Small intestine (tissue), 7 donors: Measurements from ENCODE around the gene SCARF2. TPM values are rescaled to one million over a fixed set of nuclear protein-coding genes. Genes with fewer than 3 reads are reported as not detected.
A peak's percentile ranks its signal among the peaks of the same experiment; 100 is the strongest.
"Not testable (repeated sequence)": the region's sequence is repeated elsewhere in the genome, so short reads cannot be mapped to it uniquely, and the experiment has no call there.

Source experiments
- DNase-seq, 2 donors: peaks; one replicate each; pipeline versions ENCODE4 v3.0.0 to v3.0.0-alpha.2; 2013
- FAIRE-seq: peaks from 2 replicates; lab custom pipeline; 2012; peaks lifted over from hg19 to GRCh38; lab: Jason Lieb, UNC
- H3K27ac ChIP-seq, 3 donors: one replicate each; pipeline ENCODE4 v1.5.1; 2013; ENCODE audit warnings: low read length in 2 of 3, mild to moderate bottlenecking in 2 of 3, control low read depth in 1 of 3, inconsistent platforms in 1 of 3, low read depth in 1 of 3, moderate library complexity in 1 of 3
- H3K27me3 ChIP-seq, 3 donors: one replicate each; pipeline ENCODE4 v1.6.1; 2013; ENCODE audit warnings: low read length in 3 of 3, inconsistent platforms in 1 of 3; ENCODE audit not compliant: control insufficient read depth in 3 of 3, insufficient read depth in 3 of 3
- H3K36me3 ChIP-seq, 3 donors: one replicate each; pipeline ENCODE4 v1.6.1; 2013; ENCODE audit warnings: low read length in 3 of 3, inconsistent platforms in 1 of 3, low read depth in 1 of 3, mild to moderate bottlenecking in 1 of 3, moderate library complexity in 1 of 3; ENCODE audit not compliant: control insufficient read depth in 3 of 3, insufficient read depth in 2 of 3
- H3K4me1 ChIP-seq, 3 donors: one replicate each; pipeline ENCODE4 v1.6.1; 2013; ENCODE audit warnings: low read length in 2 of 3, inconsistent platforms in 1 of 3, low read depth in 1 of 3, mild to moderate bottlenecking in 1 of 3, moderate library complexity in 1 of 3; ENCODE audit not compliant: control insufficient read depth in 3 of 3, insufficient read depth in 2 of 3
- H3K4me3 ChIP-seq, 3 donors: one replicate each; pipeline ENCODE4 v1.5.1; 2013; ENCODE audit warnings: low read length in 3 of 3, control low read depth in 1 of 3, inconsistent platforms in 1 of 3, low read depth in 1 of 3, mild to moderate bottlenecking in 1 of 3, moderate library complexity in 1 of 3
- H3K9me3 ChIP-seq, 2 donors: one replicate each; pipeline ENCODE4 v1.6.1; 2013; ENCODE audit warnings: low read depth in 1 of 2, low read length in 1 of 2; ENCODE audit not compliant: control insufficient read depth in 2 of 2, insufficient read depth in 1 of 2
- WGBS, 3 donors: extraction: QIAGEN DNeasy Blood & Tissue Kit; methylation state at CpG; one replicate each; pipeline ENCODE4 v1.1.7; 2013; 5-methylcytosine and 5-hydroxymethylcytosine counted together
- polyA plus RNA-seq, 4 donors: library from polyadenylated mRNA; stranded (reverse) in 3 of 4; unstranded in 1 of 4; fragments of 200-250 nt in 3 of 4; fragments of 120-200 nt in 1 of 4; gene quantifications; one replicate each; pipeline versions ENCODE4 v1.2.1 to v1.2.3, GENCODE V29; 2013
- donor health status: healthy with polysubstance abuse.
- donor health status: control.
- donor health status: control.
- donor health status: Bipolar disorder and iron deficiency.
- donor health status: healthy.

The SCARF2 gene
- polyA plus RNA-seq, 4 donors, result 0.22 to 3.1 (median 1.5) TPM

DNA sequence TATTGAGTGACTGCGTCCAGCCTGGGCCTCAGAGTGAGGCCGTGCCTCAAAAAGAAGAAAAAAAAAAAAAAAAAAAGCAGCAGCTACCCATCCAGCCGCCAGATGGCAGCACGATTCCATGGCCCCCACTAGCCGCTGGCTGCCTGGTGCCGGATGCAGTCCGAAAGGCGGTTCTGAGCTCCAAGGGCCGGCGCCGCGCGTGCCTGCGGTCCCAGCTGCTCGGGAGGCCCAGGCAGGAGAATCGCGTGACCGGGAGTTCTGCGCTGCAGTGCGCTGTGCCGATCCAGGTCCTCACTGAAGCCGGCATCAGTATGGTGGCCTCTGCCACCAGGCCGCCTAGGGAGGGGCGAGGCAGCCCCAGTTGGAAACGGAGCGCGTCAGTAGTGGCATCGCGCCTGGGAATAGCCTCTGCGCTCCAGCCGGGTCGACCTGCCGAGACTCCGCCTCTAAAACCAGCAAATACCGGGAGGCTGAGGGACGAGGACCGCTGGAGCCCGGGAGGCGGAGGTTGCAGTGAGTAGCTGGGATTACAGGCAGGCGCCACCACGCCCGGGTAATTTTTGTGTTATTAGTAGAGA, 19.3 kb downstream of the SCARF2 start:
- DNase-seq (peak; percentile 64 to 87), FAIRE-seq (no peak)
- Histone ChIP-seq H3K9me3 (no peaks in the 10 kb centered on the region), H3K27ac (peak overlapping the region in 1 of 3 donors; percentile 13), H3K27me3 (peaks cover 0 to 15% (median 0%) of the 10 kb centered on the region in 3 donors), H3K4me3 (peak overlapping the region in 1 of 3 donors; percentile 32), H3K4me1 (peaks cover 0 to 6% (median 0%) of the 10 kb centered on the region in 3 donors), H3K36me3 (no peaks in the 10 kb centered on the region)
- 14 to 18% (median 17%) methylated on average over 39 to 42 of the region's 42 CpGs for WGBS, 3 donors

DNA sequence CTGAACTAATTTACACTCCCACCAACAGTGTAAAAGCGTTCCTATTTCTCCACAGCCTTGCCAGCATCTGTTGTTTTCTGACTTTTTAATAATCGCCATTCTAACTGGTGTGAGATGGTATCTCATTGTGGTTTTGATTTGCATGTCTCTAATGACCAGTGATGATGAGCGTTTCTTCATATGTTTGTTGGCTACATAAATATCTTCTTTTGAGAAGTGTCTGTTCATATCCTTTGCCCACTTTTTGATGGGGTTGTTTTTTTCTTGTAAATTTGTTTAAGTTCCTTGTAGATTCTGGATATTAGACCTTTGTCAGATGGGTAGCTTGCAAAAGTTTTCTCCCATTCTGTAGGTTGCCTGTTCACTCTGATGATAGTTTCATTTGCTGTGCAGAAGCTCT, 21.9 kb downstream of the SCARF2 start:
- not testable (repeated sequence) for H3K36me3 ChIP-seq, H3K4me3 ChIP-seq, H3K9me3 ChIP-seq, H3K4me1 ChIP-seq, H3K27me3 ChIP-seq, FAIRE-seq, H3K27ac ChIP-seq, DNase-seq
- 77 to 80% (median 78%) methylated on average over 3 of the region's 3 CpGs for WGBS, 3 donors

DNA sequence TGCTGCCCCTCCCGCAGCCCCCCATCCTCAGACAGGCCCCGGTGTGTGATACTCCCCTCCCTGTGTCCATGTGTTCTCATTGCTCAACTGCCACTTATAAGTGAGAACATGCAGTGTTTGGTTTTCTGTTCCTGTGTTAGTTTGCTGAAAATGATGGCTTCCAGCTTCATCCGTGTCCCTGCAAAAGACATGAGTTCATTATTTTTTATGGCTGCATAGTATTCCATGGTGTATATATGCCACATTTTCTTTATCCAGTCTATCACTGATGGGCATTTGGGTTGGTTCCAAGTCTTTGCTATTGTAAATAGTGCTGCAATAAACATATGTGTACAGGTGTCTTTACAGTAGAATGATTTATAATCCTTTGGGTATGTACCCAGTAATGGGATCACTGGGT, 22.4 kb downstream of the SCARF2 start:
- not testable (repeated sequence) for H3K27me3 ChIP-seq, H3K4me1 ChIP-seq, H3K9me3 ChIP-seq, H3K27ac ChIP-seq, DNase-seq, H3K36me3 ChIP-seq, FAIRE-seq, H3K4me3 ChIP-seq
- 91 to 94% (median 93%) methylated on average over 3 of the region's 3 CpGs for WGBS, 3 donors

DNA sequence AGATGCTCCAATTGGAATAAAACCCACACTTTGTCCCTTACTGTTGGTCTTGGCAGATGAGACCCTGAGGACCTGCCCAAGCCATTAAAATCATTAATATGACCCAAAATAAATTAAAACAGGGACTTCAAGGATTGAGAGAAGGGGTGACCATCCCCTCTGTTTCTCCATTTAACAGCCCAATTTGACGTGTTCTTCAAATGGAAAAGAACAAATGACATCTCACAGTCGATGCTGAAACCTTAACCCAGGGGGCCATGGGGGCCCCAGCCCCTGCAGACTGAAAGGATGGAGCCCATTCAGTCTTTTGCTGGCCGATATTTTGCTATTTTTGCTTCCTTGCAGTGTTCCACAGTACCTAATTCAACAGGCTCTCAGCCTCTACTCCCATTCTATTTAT, 23.2 kb downstream of the SCARF2 start:
- no peaks in the 10 kb centered on the region for H3K9me3 ChIP-seq
- WGBS, 3 donors, result 58 to 76% (median 58%) methylated on average over 3 of the region's 3 CpGs
- H3K4me1 ChIP-seq, result peaks cover 0 to 4% (median 0%) of the 10 kb centered on the region in 3 donors
- H3K27ac ChIP-seq, result no peak overlapping the region
- DNase-seq (no peak), FAIRE-seq (no peak)
- H3K36me3 ChIP-seq, result no peaks in the 10 kb centered on the region
- H3K27me3 ChIP-seq, result peaks cover 0 to 2% (median 0%) of the 10 kb centered on the region in 3 donors
- H3K4me3 ChIP-seq, result no peak overlapping the region

DNA sequence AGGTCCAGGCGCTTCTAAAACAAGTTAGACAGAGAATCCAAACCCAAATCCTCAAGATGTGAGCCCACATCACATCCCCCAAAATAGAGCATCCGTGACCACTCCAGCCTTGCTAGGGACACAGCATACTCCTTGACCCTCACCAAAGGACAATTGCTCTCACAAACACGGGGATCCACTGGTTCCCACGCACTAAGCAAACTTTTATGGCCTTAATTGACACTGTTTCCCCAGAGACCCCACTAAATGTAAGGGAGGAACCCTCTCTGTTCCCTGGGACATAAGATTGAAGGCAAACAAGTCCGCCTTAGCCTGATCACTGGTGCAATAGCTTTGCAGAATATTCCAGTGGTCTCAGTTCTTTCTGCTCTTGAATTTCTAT, 23.6 kb downstream of the SCARF2 start:
- Histone ChIP-seq H3K4me3 (no peak overlapping the region), H3K27me3 (peaks cover 0 to 2% (median 0%) of the 10 kb centered on the region in 3 donors), H3K27ac (no peak overlapping the region), H3K4me1 (peaks cover 0 to 4% (median 0%) of the 10 kb centered on the region in 3 donors), H3K36me3 (no peaks in the 10 kb centered on the region), H3K9me3 (no peaks in the 10 kb centered on the region)
- no peak for FAIRE-seq
- WGBS, 3 donors, result 73 to 90% (median 82%) methylated on average over 5 of the region's 5 CpGs
- no peak for DNase-seq

DNA sequence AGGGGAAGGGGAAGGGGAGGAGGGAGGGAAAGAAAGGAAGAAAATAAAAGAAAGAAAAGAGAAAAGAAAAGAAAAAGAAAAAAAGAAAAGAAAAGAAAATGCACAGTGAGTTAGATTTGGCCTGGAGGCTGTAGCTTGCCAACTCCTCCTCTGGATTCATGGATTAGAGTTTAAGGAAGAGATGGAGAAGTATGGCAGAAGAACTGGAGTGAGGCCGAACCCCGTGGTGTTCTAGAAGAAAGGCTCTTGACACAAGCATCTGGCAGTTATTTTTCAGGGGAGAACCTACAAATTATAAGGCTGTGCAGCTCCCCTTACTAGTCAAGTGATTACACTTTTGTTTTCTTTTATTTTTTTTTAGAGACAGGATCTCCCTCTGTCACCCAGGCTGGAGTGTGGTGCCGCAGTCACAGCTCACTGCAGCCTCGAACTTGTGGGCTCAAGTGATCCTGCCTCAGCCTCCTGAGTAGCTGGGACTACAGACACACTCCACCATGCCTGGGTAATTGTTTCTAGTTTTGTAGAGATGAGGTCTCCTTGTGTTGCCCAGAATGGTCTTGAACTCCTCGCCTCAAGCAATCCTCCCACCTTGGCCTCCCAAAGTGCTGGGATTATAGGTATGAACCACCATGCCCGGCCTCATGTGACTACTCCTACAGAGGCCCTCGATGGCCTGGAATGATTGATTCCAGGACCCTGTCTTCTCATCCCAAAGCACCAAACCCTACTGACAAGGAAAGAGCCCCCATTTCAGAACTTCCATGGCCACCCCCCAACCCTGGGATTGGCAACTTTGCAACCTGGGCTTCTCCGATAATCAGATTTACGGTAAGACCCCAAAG, 24.2 kb downstream of the SCARF2 start:
- Histone ChIP-seq H3K36me3 (no peaks in the 10 kb centered on the region), H3K27me3 (peaks cover 0 to 2% (median 0%) of the 10 kb centered on the region in 3 donors), H3K4me1 (peaks cover 0 to 3% (median 0%) of the 10 kb centered on the region in 3 donors), H3K27ac (no peak overlapping the region), H3K4me3 (no peak overlapping the region), H3K9me3 (no peaks in the 10 kb centered on the region)
- DNase-seq (no peak), FAIRE-seq (no peak)
- 90 to 93% (median 93%) methylated on average over 9 of the region's 9 CpGs for WGBS, 3 donors

DNA sequence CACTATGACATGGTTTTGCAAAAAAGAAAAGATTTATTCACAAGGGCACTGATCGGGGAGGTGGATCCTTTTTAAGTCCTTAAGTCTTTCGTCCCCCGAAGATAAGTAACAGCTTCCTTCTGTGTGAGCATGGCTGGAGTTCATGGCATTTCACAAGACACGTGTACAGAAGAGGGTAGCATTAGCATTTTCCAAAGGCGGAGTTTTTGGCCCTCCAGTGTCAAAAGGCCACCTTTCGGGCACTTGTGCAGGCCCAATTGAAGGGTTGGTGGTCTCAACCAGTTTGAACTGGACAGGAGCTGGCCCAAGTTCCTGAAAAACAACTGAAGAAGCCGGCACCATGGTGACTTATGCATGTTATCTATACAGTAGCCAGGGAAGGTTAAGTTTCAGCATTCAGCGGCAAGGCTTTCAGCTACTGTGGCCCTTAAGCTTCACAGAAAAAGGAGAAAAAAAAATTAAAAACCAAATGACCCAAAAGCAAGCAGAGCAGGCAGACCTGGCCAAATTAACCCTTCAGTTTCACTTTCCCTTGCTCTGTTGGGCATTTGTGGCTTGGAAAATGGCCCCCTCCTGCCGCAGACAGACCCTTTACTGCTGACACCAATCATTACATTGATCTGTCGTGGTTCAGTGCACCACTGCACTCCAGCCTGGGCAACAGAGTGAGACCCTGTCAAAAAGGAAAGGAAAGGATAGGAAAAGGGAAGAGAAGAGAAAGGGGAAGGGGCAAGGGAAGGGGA, 25.0 kb downstream of the SCARF2 start:
- DNase-seq (no peak), FAIRE-seq (no peak)
- 68 to 75% (median 73%) methylated on average over 10 of the region's 10 CpGs for WGBS, 3 donors
- Histone ChIP-seq H3K4me1 (no peaks in the 10 kb centered on the region), H3K4me3 (no peak overlapping the region), H3K9me3 (no peaks in the 10 kb centered on the region), H3K36me3 (peaks cover 0 to 4% (median 0%) of the 10 kb centered on the region in 3 donors), H3K27me3 (peaks cover 0 to 2% (median 0%) of the 10 kb centered on the region in 3 donors), H3K27ac (no peak overlapping the region)

DNA sequence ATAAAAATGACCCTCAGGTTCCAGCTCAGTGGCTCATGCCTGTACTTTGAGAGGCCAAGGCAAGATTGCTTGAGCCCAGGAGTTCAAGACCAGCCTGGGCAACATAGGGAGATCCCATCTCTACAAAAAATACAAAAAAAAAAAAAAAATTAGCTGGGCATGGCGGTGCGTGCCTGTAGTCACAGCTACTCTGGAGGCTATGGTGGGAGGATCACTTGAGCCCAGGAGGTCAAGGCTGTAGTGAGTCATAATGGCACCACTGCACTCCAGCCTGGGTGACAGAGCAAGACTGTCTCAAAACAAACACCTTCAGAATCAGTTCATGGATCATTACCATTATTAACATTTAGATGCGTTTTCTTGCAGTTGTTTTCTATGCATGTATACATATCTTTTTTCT, 28.2 kb downstream of the SCARF2 start:
- not testable (repeated sequence) for DNase-seq, H3K27me3 ChIP-seq, FAIRE-seq

More for the DNA sequence above, 28.2 kb downstream of the SCARF2 start:
- WGBS, 3 donors, result 93 to 97% (median 94%) methylated on average over 3 of the region's 3 CpGs
- peaks cover 0 to 34% (median 9%) of the 10 kb centered on the region in 3 donors for H3K36me3 ChIP-seq
- H3K9me3 ChIP-seq, H3K4me1 ChIP-seq, H3K4me3 ChIP-seq, H3K27ac ChIP-seq: not testable (repeated sequence)
